ENCODE results near the gene ZBTB7C.

- TF ChIP-seq POLR2AphosphoS5 (IDR thresholded peaks at IDR 0.05; ENCODE audit: low read depth, low read length) (no peak), REST (IDR thresholded peaks at IDR 0.05; ENCODE audit: insufficient read depth in 1 of 2, low read depth in 2 of 2, low read length in 2 of 2) (no peak)
These were observed 366.8 kb downstream of the ZBTB7C start for GRCh38 chr18:48042431-48042830.
